NCI-H1417 treated with DMSO at 0.1 percent for 48 hours (cell line): ENCODE results near the gene ZNG1F.
"Not testable (repeated sequence)": the region's sequence is repeated elsewhere in the genome, so short reads cannot be mapped to it uniquely, and the experiment has no call there.

ENCODE experiments used
- DNase-seq: peaks from one replicate; lab custom pipeline; 2025; lab: John Stamatoyannopoulos, UW

The ZNG1F gene

GRCh38 chr9:41189217-41189616 is at the start of gene ZNG1F:
TSS of gene ZNG1F (minus strand) at chr9:41189317. CDS start at chr9:41189258, 59 bp downstream.
- not testable (repeated sequence) for DNase-seq

GRCh38 chr9:41237110-41237749 is 48.1 kb upstream of the ZNG1F start:
- DNase-seq: not testable (repeated sequence)

GRCh38 chr9:41236486-41237109 is 47.5 kb upstream of the ZNG1F start:
- not testable (repeated sequence) for DNase-seq

GRCh38 chr9:41234811-41235805 is 46.0 kb upstream of the ZNG1F start:
- not testable (repeated sequence) for DNase-seq

GRCh38 chr9:41234221-41234620 is 45.1 kb upstream of the ZNG1F start:
- DNase-seq: not testable (repeated sequence)

- DNase-seq: not testable (repeated sequence)
Observed at GRCh38 chr9:41232326-41232725, 43.2 kb upstream of the ZNG1F start.

GRCh38 chr9:41230418-41230817 is 41.3 kb upstream of the ZNG1F start:
- not testable (repeated sequence) for DNase-seq

- no peak for DNase-seq
Observed at GRCh38 chr9:41229408-41230401, 40.6 kb upstream of the ZNG1F start.

GRCh38 chr9:41219831-41220230 is 30.7 kb upstream of the ZNG1F start:
- DNase-seq: not testable (repeated sequence)

- DNase-seq: not testable (repeated sequence)
Observed at GRCh38 chr9:41188439-41188838, 678 bp downstream of the ZNG1F start.

- not testable (repeated sequence) for DNase-seq
Observed at GRCh38 chr9:41174994-41175393, 14.1 kb downstream of the ZNG1F start.

GRCh38 chr9:41150116-41150515 is 39.0 kb downstream of the ZNG1F start:
- DNase-seq: not testable (repeated sequence)

GRCh38 chr9:41141878-41142277 is 47.2 kb downstream of the ZNG1F start:
- DNase-seq: not testable (repeated sequence)

- not testable (repeated sequence) for DNase-seq
Observed at GRCh38 chr9:41128581-41128980, 60.5 kb downstream of the ZNG1F start, which contains the start of gene FOXD4L6. TSS of gene FOXD4L6 (minus strand) at chr9:41128681. CDS start at chr9:41128383, 298 bp downstream.

GRCh38 chr9:41126746-41127446 is 62.2 kb downstream of the ZNG1F start:
- DNase-seq: not testable (repeated sequence)

GRCh38 chr9:41125936-41126335 is 63.2 kb downstream of the ZNG1F start:
- not testable (repeated sequence) for DNase-seq

- not testable (repeated sequence) for DNase-seq
Observed at GRCh38 chr9:41125109-41125658, 63.9 kb downstream of the ZNG1F start.

- DNase-seq: not testable (repeated sequence)
Observed at GRCh38 chr9:41124250-41125108, 64.6 kb downstream of the ZNG1F start.

GRCh38 chr9:41123812-41124211 is 65.3 kb downstream of the ZNG1F start:
- DNase-seq: not testable (repeated sequence)
